ENCODE results near the gene BIN1. TPM values are rescaled to one million over a fixed set of nuclear protein-coding genes. Genes with fewer than 3 reads are reported as not detected.

Gene BIN1
- total RNA-seq, 2 donors from 2014 or later = 24.9 to 30.1 TPM

- Histone ChIP-seq H3K4me3 (no peak overlapping the region), H3K27ac (no peak overlapping the region), H3K4me1 (ENCODE audit: control insufficient read depth in 1 of 2, low read depth in 2 of 2) (no peaks in the 10 kb centered on the region), H3K36me3 (peaks cover 4% of the 10 kb centered on the region), H3K9me3 (no peaks in the 10 kb centered on the region), H3K27me3 (replicated peaks; ENCODE audit: insufficient read depth) (no peaks in the 10 kb centered on the region)
- TF ChIP-seq CTCF (IDR thresholded peaks at IDR 0.05) = no peak
- no peak for ATAC-seq (ENCODE audit: insufficient number of reproducible peaks, low FRiP score, low read depth)
- no peak for DNase-seq (ENCODE audit: low spot score)
Observed at GRCh38 chr2:127057371-127058245, 49.3 kb downstream of the BIN1 start.

GRCh38 chr2:127056631-127057370, 50.2 kb downstream of the BIN1 start:
- Histone ChIP-seq H3K27me3 (replicated peaks; ENCODE audit: insufficient read depth) (no peaks in the 10 kb centered on the region), H3K36me3 (peaks cover 4% of the 10 kb centered on the region), H3K4me1 (ENCODE audit: control insufficient read depth in 1 of 2, low read depth in 2 of 2) (no peaks in the 10 kb centered on the region), H3K9me3 (no peaks in the 10 kb centered on the region), H3K27ac (no peak overlapping the region), H3K4me3 (no peak overlapping the region)
- DNase-seq (ENCODE audit: low spot score) = no peak
- no peak for TF ChIP-seq CTCF (IDR thresholded peaks at IDR 0.05)
- ATAC-seq (ENCODE audit: insufficient number of reproducible peaks, low FRiP score, low read depth) = no peak

GRCh38 chr2:127056086-127056485, 50.9 kb downstream of the BIN1 start:
- ATAC-seq (ENCODE audit: insufficient number of reproducible peaks, low FRiP score, low read depth) (no peak), DNase-seq (ENCODE audit: low spot score) (no peak)
- H3K4me1 ChIP-seq (ENCODE audit: control insufficient read depth in 1 of 2, low read depth in 2 of 2) = no peaks in the 10 kb centered on the region
- H3K27ac ChIP-seq = no peak overlapping the region
- H3K4me3 ChIP-seq = no peak overlapping the region
- no peaks in the 10 kb centered on the region for H3K27me3 ChIP-seq (replicated peaks; ENCODE audit: insufficient read depth)
- no peak for TF ChIP-seq CTCF (IDR thresholded peaks at IDR 0.05)
- H3K36me3 ChIP-seq = peaks cover 4% of the 10 kb centered on the region
- no peaks in the 10 kb centered on the region for H3K9me3 ChIP-seq

- Histone ChIP-seq H3K4me1 (ENCODE audit: control insufficient read depth in 1 of 2, low read depth in 2 of 2) (no peaks in the 10 kb centered on the region), H3K36me3 (peaks cover 4% of the 10 kb centered on the region), H3K27ac (no peak overlapping the region), H3K4me3 (no peak overlapping the region), H3K27me3 (replicated peaks; ENCODE audit: insufficient read depth) (no peaks in the 10 kb centered on the region), H3K9me3 (no peaks in the 10 kb centered on the region)
- ATAC-seq (ENCODE audit: insufficient number of reproducible peaks, low FRiP score, low read depth) (no peak), DNase-seq (ENCODE audit: low spot score) (no peak)
- no peak for TF ChIP-seq CTCF (IDR thresholded peaks at IDR 0.05)
Observed at GRCh38 chr2:127055786-127056076, 51.2 kb downstream of the BIN1 start.

GRCh38 chr2:127054996-127055785, 51.8 kb downstream of the BIN1 start:
- DNase-seq (ENCODE audit: low spot score) (no peak), ATAC-seq (ENCODE audit: insufficient number of reproducible peaks, low FRiP score, low read depth) (no peak)
- peaks cover 4% of the 10 kb centered on the region for H3K36me3 ChIP-seq
- H3K4me1 ChIP-seq (ENCODE audit: control insufficient read depth in 1 of 2, low read depth in 2 of 2) = no peaks in the 10 kb centered on the region
- no peak overlapping the region for H3K4me3 ChIP-seq
- TF ChIP-seq CTCF (IDR thresholded peaks at IDR 0.05) = no peak
- no peaks in the 10 kb centered on the region for H3K9me3 ChIP-seq
- no peaks in the 10 kb centered on the region for H3K27me3 ChIP-seq (replicated peaks; ENCODE audit: insufficient read depth)
- no peak overlapping the region for H3K27ac ChIP-seq
